Endothelial cell of umbilical vein (primary cell): ENCODE measurements around the gene SFTPA1. TPM values are rescaled to one million over a fixed set of nuclear protein-coding genes. Genes with fewer than 3 reads are reported as not detected.

Experiments used
- BruUV-seq: library from RNA; stranded (reverse); fragments of 400-500 nt; replicated peaks from 2 replicates; lab custom pipeline; 2021; lab: Mats Ljungman, UMichigan
- CTCF ChIA-PET: fragments of 300-600, 350-600 bp; sonication (Branson Sonifier 250); formaldehyde crosslinking; loops from one replicate; lab custom pipeline; 2021; ENCODE audit warnings: antibody characterized with exemption, inconsistent platforms; lab: Charles Lee
- POLR2A ChIA-PET: fragments of 300-600, 350-600 bp; sonication (Branson Sonifier 250); formaldehyde crosslinking; loops from one replicate; lab custom pipeline; 2021; ENCODE audit warnings: antibody characterized with exemption, inconsistent platforms; lab: Charles Lee
- DNase-seq: peaks from one replicate; pipeline ENCODE4 v3.0.0-alpha.2; 2011; ENCODE audit warnings: low read depth, low spot score
- FAIRE-seq: peaks from 2 replicates; lab custom pipeline; 2011; peaks lifted over from hg19 to GRCh38; lab: Jason Lieb, UNC
- H2AFZ ChIP-seq: 2 replicates; pipeline ENCODE4 v1.6.0; 2012; ENCODE audit warnings: low read depth, low read length, control low read depth, inconsistent platforms
- H3K27ac ChIP-seq: 2 replicates; pipeline ENCODE4 v1.5.1; 2011; ENCODE audit warnings: low read depth, mild to moderate bottlenecking, control low read depth, low read length, moderate library complexity; ENCODE audit not compliant: insufficient read depth
- H3K27me3 ChIP-seq, 2 experiments: 2 replicates each; pipeline versions ENCODE4 v1.6.0 to v1.6.1; 2011; ENCODE audit warnings: low read length in 2 of 2, mixed read lengths in 1 of 2; ENCODE audit not compliant: control insufficient read depth in 2 of 2, insufficient read depth in 2 of 2
- H3K36me3 ChIP-seq, 2 experiments: 2 replicates in 1 of 2; 3 replicates in 1 of 2; pipeline ENCODE4 v1.5.1; 2011; ENCODE audit warnings: low read length in 2 of 2, mild to moderate bottlenecking in 1 of 2, moderate library complexity in 1 of 2; ENCODE audit not compliant: control insufficient read depth in 2 of 2, insufficient read depth in 2 of 2; ENCODE audit errors: extremely low read depth in 1 of 2
- H3K4me1 ChIP-seq: 3 replicates; pipeline ENCODE4 v1.5.1; 2011; ENCODE audit warnings: mild to moderate bottlenecking, low read length; ENCODE audit not compliant: control insufficient read depth, insufficient read depth; ENCODE audit errors: extremely low read depth
- H3K4me2 ChIP-seq: 2 replicates; pipeline ENCODE4 v1.6.1; 2011; ENCODE audit warnings: low read length, control low read depth, mixed read lengths; ENCODE audit not compliant: insufficient read depth
- H3K4me3 ChIP-seq, 3 experiments: fragments of 200-600 bp in 1 of 3; sonication (generic), shearing (Covaris generic) in 1 of 3; replicated peaks in 1 of 3; 2 replicates each; pipeline ENCODE4 v1.5.1; 2011 to 2016; ENCODE audit warnings: control low read depth in 3 of 3, low read length in 3 of 3, mild to moderate bottlenecking in 2 of 3, inconsistent platforms in 1 of 3, low read depth in 1 of 3, moderate library complexity in 1 of 3; ENCODE audit not compliant: insufficient read depth in 1 of 3
- H3K79me2 ChIP-seq: 2 replicates; pipeline ENCODE4 v1.6.0; 2012; ENCODE audit warnings: low read length, inconsistent platforms; ENCODE audit not compliant: control insufficient read depth, insufficient read depth
- H3K9ac ChIP-seq: replicated peaks from 2 replicates; pipeline ENCODE3; 2011; ENCODE audit warnings: low read length, control low read depth; ENCODE audit not compliant: insufficient read depth; ENCODE audit errors: extremely low read depth
- H3K9me1 ChIP-seq: replicated peaks from 3 replicates; pipeline ENCODE4 v1.6.0; 2011; ENCODE audit warnings: mild to moderate bottlenecking, low read length; ENCODE audit not compliant: control insufficient read depth, insufficient read depth; ENCODE audit errors: extremely low read depth
- H3K9me3 ChIP-seq: replicated peaks from 2 replicates; pipeline ENCODE4 v1.5.1; 2012; ENCODE audit warnings: low read length, inconsistent platforms; ENCODE audit not compliant: control insufficient read depth, insufficient read depth
- H4K20me1 ChIP-seq: replicated peaks from 2 replicates; pipeline ENCODE3; 2011; ENCODE audit warnings: mild to moderate bottlenecking, low read length; ENCODE audit not compliant: control insufficient read depth, insufficient read depth; ENCODE audit errors: extremely low read depth
- CTCF ChIP-seq, 2 donors: IDR thresholded peaks; 1 replicate in 1 of 2; 2 replicates in 1 of 2; pipeline ENCODE4 v1.5.1; 2011; ENCODE audit warnings: low read length in 2 of 2, mild to moderate bottlenecking in 2 of 2, moderate library complexity in 2 of 2, control low read depth in 1 of 2, inconsistent platforms in 1 of 2, low read depth in 1 of 2; ENCODE audit not compliant: insufficient read depth in 1 of 2; ENCODE audit errors: extremely low read depth in 1 of 2
- EZH2 ChIP-seq: IDR thresholded peaks from 2 replicates; pipeline ENCODE4 v1.6.1; 2012; ENCODE audit warnings: borderline replicate concordance, low read depth, mild to moderate bottlenecking, moderate library complexity, low read length, inconsistent platforms; ENCODE audit not compliant: severe bottlenecking
- FOS ChIP-seq: IDR thresholded peaks from 2 replicates; pipeline ENCODE4 v1.6.1; 2011; ENCODE audit warnings: mild to moderate bottlenecking, low read length, moderate library complexity, borderline replicate concordance; ENCODE audit not compliant: insufficient read depth
- GATA2 ChIP-seq: IDR thresholded peaks from 2 replicates; pipeline ENCODE4 v1.7.0; 2011; ENCODE audit warnings: low read depth, mild to moderate bottlenecking, moderate library complexity, mixed read lengths, low read length; ENCODE audit not compliant: insufficient read length, insufficient read depth
- JUN ChIP-seq: IDR thresholded peaks from 2 replicates; pipeline ENCODE4 v1.6.1; 2011; ENCODE audit warnings: borderline replicate concordance, low read depth; ENCODE audit not compliant: insufficient read length, insufficient read depth
- MYC ChIP-seq: IDR thresholded peaks from one replicate; pipeline ENCODE4 v1.6.1; 2011; ENCODE audit warnings: mild to moderate bottlenecking, low read depth, low read length
- POLR2A ChIP-seq: IDR thresholded peaks from 2 replicates; pipeline ENCODE4 v1.6.1; 2012; ENCODE audit warnings: low read depth, mild to moderate bottlenecking, control low read depth, low read length
- POLR2AphosphoS5 ChIP-seq: IDR thresholded peaks from 2 replicates; pipeline ENCODE4 v1.6.1; 2012; ENCODE audit warnings: low read depth, mild to moderate bottlenecking, control low read depth, low read length, moderate library complexity; ENCODE audit not compliant: insufficient read depth
- dilution Hi-C: fragments of 300-500 bp; cut with MboI; formaldehyde crosslinking; loops from one replicate; pipeline ENCODE4 v1.15.0; 2019; ENCODE audit warnings: low sequenced_read_pairs; ENCODE audit not compliant: extremely low pct_ligation_motif_present
- intact Hi-C: fragments of 100-400 bp; cut with micrococcal nuclease; formaldehyde crosslinking; loops from one replicate; pipeline ENCODE4 v1.10.0; 2022
- polyA plus RNA-seq, 4 experiments: library from polyadenylated mRNA; depleted of rRNA in 3 of 4; stranded (reverse) in 3 of 4; unstranded in 1 of 4; fragments of >200 nt; gene quantifications; 2 replicates each; pipeline versions ENCODE4 v1.2.1 to v1.2.3, GENCODE V29; 2011 to 2012; ENCODE audit warnings: missing spikeins in 1 of 4
- total RNA-seq: library from RNA; stranded (reverse); gene quantifications from 2 replicates; pipeline ENCODE4 v1.2.3, GENCODE V29; 2021
- TF ChIP-seq, protein P1 (sequence below): IDR thresholded peaks from 2 replicates; pipeline ENCODE4 v1.6.1; 2011; ENCODE audit not compliant: insufficient read depth, insufficient read length

Gene SFTPA1
- total and polyA plus RNA-seq, 2 donors (not counting 3 experiments of a cell fraction or from before 2014, with no cell fraction given), result not detected

DNA sequence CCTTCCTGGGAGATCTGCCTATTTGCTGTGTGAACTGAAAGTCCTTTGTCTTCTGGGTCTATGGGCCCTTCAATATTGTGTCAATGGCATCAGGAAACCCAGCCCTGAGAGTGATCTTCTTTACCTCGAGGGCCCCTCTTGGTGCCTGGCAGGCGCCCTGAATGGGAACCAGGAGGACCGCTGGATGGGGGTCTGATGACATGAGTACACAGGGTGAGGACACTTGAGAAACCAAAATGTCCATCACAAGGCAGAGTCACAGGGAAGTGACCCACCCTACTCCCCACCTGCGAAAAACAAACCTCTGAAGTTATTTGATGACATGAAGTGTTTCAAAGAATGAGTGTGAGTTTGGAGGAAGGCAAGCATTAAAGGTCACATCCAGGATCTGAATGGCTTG, 17.3 kb downstream of the SFTPA1 start:
- Histone ChIP-seq H3K79me2 (no peaks in the 10 kb centered on the region), H3K9me1 (no peaks in the 10 kb centered on the region), H3K27ac (no peak overlapping the region), H3K4me3 (no peak overlapping the region), H2AFZ (no peak overlapping the region), H3K27me3 (no peaks in the 10 kb centered on the region), H3K36me3 (no peaks in the 10 kb centered on the region), H3K4me2 (no peak overlapping the region), H3K4me1 (no peaks in the 10 kb centered on the region), H4K20me1 (no peaks in the 10 kb centered on the region), H3K9me3 (no peaks in the 10 kb centered on the region), H3K9ac (no peak overlapping the region)
- POLR2A ChIA-PET, result no interaction called here
- intact Hi-C loops, result no loop called here
- no peak for TF ChIP-seq GATA2
- TF ChIP-seq EZH2, result no peak
- no peak for TF ChIP-seq FOS
- TF ChIP-seq POLR2AphosphoS5, result no peak
- no peak for TF ChIP-seq MYC
- TF ChIP-seq POLR2A, result no peak
- TF ChIP-seq JUN, result no peak
- TF ChIP-seq, protein P1, sequence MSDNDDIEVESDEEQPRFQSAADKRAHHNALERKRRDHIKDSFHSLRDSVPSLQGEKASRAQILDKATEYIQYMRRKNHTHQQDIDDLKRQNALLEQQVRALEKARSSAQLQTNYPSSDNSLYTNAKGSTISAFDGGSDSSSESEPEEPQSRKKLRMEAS, result no peak
- TF ChIP-seq CTCF (IDR thresholded peaks at IDR 0.05; ENCODE audit: extremely low read depth in 1 of 2, insufficient read depth in 1 of 2, low read depth in 1 of 2, low read length in 2 of 2), result no peak
- dilution Hi-C loops, result no loop called here
- BruUV-seq, result no TSS peak
- FAIRE-seq (no peak), DNase-seq (no peak)
- CTCF ChIA-PET, result no interaction called here
